Body of pancreas (tissue), 4 donors: ENCODE data around the gene SLC9A6.

Experiments
- CTCF ChIP-seq, 7 experiments: fragments of 450-650 bp in 4 of 7; fragments of 200-600 bp in 3 of 7; sonication (generic) in 3 of 7; IDR thresholded peaks; one replicate each; pipeline ENCODE4 v1.5.1; 2016 to 2019; ENCODE audit warnings: antibody characterized with exemption in 7 of 7
- POLR2A ChIP-seq, 3 donors: fragments of 450-650 bp; IDR thresholded peaks; one replicate each; pipeline ENCODE4 v1.6.1; 2016; ENCODE audit warnings: antibody characterized with exemption in 3 of 3, mild to moderate bottlenecking in 2 of 3

GRCh38 chrX:136063340-136064079, 78.3 kb downstream of the SLC9A6 start:
- TF ChIP-seq CTCF (IDR thresholded peaks at IDR 0.05), result no peak
- no peak for TF ChIP-seq POLR2A (IDR thresholded peaks at IDR 0.05)
